Measurements from ENCODE around the gene CAMTA1.

Gene CAMTA1

GRCh38 chr1:7014640-7014930, 229.3 kb downstream of the CAMTA1 start:
- TF ChIP-seq, protein P1, sequence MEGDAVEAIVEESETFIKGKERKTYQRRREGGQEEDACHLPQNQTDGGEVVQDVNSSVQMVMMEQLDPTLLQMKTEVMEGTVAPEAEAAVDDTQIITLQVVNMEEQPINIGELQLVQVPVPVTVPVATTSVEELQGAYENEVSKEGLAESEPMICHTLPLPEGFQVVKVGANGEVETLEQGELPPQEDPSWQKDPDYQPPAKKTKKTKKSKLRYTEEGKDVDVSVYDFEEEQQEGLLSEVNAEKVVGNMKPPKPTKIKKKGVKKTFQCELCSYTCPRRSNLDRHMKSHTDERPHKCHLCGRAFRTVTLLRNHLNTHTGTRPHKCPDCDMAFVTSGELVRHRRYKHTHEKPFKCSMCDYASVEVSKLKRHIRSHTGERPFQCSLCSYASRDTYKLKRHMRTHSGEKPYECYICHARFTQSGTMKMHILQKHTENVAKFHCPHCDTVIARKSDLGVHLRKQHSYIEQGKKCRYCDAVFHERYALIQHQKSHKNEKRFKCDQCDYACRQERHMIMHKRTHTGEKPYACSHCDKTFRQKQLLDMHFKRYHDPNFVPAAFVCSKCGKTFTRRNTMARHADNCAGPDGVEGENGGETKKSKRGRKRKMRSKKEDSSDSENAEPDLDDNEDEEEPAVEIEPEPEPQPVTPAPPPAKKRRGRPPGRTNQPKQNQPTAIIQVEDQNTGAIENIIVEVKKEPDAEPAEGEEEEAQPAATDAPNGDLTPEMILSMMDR (conservative IDR thresholded peaks at IDR 0.05; ENCODE audit: low read depth, low read length) = no peak
- H3K4me3 ChIP-seq (ENCODE audit: low read depth, low read length) = no peak overlapping the region
- DNase-seq (ENCODE audit: low read depth) = no peak

- no peak for DNase-seq (ENCODE audit: low read depth)
- no peak overlapping the region for H3K4me3 ChIP-seq (ENCODE audit: low read depth, low read length)
- TF ChIP-seq, protein P1 (conservative IDR thresholded peaks at IDR 0.05; ENCODE audit: low read depth, low read length) = no peak
These were observed 229.8 kb downstream of the CAMTA1 start for GRCh38 chr1:7015022-7015421.

GRCh38 chr1:7018351-7018750, 233.1 kb downstream of the CAMTA1 start:
- no peak for DNase-seq (ENCODE audit: low read depth)
- TF ChIP-seq, protein P1 (conservative IDR thresholded peaks at IDR 0.05; ENCODE audit: low read depth, low read length) = no peak

GRCh38 chr1:7018826-7019225, 233.6 kb downstream of the CAMTA1 start:
- no peak for DNase-seq (ENCODE audit: low read depth)

More at GRCh38 chr1:7018351-7018750, 233.1 kb downstream of the CAMTA1 start:
- no peak overlapping the region for H3K4me3 ChIP-seq (ENCODE audit: low read depth, low read length)

DNA sequence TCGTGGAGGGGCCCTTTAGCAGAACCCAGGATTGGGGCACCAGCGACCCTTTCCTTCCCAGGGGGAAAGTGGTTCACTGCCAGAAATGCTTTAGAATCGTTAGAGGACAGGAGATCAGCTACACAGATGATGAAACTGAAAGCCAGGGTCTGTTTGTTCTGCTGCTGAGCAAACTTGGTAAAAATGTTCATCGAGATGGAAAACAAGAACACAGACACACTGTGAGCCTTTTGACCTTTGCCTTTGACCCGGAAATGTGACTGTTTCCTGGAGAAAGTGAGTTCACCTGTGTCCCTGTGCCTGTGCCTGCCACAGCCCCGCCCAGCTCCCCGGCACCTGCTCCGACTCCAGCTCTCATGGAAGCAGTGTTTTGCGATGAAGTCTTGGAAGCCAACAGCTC, 234.3 kb downstream of the CAMTA1 start:
- H3K4me3 ChIP-seq (ENCODE audit: low read depth, low read length) = no peak overlapping the region
- TF ChIP-seq, protein P1 (conservative IDR thresholded peaks at IDR 0.05; ENCODE audit: low read depth, low read length) = no peak
- no peak for DNase-seq (ENCODE audit: low read depth)

More at GRCh38 chr1:7018826-7019225, 233.6 kb downstream of the CAMTA1 start:
- TF ChIP-seq, protein P1 (conservative IDR thresholded peaks at IDR 0.05; ENCODE audit: low read depth, low read length) = no peak
- H3K4me3 ChIP-seq (ENCODE audit: low read depth, low read length) = no peak overlapping the region

DNA sequence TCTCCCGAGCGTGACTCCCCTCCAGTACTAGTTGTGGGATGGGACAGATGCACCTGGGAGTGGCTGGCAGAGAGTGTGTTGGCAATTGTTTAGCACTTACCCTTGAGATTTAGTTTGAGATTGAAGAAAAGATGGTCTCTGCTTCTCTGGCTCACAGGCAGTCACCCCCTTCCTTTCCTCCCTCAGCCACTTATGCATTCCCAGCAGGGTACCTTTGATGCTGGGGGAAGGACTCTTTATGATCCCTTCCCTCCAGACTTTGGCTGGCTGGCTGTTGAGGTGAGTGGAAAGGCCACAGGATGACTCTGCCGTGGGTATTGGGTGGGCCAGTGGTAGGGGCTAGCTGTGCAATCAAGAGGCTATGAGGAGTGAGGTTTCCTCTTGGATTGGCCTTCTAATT, 236.8 kb downstream of the CAMTA1 start:
- DNase-seq (ENCODE audit: low read depth) = no peak
- H3K4me3 ChIP-seq (ENCODE audit: low read depth, low read length) = no peak overlapping the region
- TF ChIP-seq, protein P1 (conservative IDR thresholded peaks at IDR 0.05; ENCODE audit: low read depth, low read length) = no peak

DNA sequence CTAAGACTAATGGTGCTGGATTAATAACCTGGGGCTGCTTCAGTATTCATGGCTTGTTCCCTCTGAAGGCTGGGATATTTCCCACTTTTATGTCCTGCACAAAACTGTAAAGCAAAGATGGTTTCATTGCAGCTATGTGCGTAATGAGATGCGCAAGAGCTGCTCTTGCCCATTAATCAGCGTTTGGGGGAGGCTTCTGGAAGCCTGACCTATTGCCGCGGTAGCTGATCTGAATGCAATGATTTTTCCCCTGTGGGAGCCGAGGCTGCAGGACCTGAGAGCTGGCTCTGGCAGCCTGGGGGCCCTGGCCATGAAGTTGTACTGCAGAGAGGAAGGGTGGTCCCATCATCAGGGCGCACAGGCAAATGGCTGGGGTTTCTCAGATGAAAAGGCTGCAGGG, 239.8 kb downstream of the CAMTA1 start:
- TF ChIP-seq, protein P1 (conservative IDR thresholded peaks at IDR 0.05; ENCODE audit: low read depth, low read length) = no peak
- no peak for DNase-seq (ENCODE audit: low read depth)
- no peak overlapping the region for H3K4me3 ChIP-seq (ENCODE audit: low read depth, low read length)

All from choroid plexus epithelial cell (primary cell).